Measurements from ENCODE around the gene ATR.

The ATR gene

GRCh38 chr3:142549986-142550385 is 28.5 kb downstream of the ATR start:
- H2AFZ ChIP-seq (ENCODE audit: low read depth, low read length), result no peak overlapping the region
- no peaks in the 10 kb centered on the region for H3K27me3 ChIP-seq (ENCODE audit: low read depth, low read length)
- no peaks in the 10 kb centered on the region for H3K4me1 ChIP-seq (ENCODE audit: low read length)
- no peak overlapping the region for H3K4me3 ChIP-seq (ENCODE audit: low read length)
- no peaks in the 10 kb centered on the region for H3K9me3 ChIP-seq (ENCODE audit: insufficient read depth, low read length)
- TF ChIP-seq, protein P1, sequence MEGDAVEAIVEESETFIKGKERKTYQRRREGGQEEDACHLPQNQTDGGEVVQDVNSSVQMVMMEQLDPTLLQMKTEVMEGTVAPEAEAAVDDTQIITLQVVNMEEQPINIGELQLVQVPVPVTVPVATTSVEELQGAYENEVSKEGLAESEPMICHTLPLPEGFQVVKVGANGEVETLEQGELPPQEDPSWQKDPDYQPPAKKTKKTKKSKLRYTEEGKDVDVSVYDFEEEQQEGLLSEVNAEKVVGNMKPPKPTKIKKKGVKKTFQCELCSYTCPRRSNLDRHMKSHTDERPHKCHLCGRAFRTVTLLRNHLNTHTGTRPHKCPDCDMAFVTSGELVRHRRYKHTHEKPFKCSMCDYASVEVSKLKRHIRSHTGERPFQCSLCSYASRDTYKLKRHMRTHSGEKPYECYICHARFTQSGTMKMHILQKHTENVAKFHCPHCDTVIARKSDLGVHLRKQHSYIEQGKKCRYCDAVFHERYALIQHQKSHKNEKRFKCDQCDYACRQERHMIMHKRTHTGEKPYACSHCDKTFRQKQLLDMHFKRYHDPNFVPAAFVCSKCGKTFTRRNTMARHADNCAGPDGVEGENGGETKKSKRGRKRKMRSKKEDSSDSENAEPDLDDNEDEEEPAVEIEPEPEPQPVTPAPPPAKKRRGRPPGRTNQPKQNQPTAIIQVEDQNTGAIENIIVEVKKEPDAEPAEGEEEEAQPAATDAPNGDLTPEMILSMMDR (IDR thresholded peaks at IDR 0.05; ENCODE audit: low read depth, low read length), result no peak
- TF ChIP-seq EZH2phosphoT487 (IDR thresholded peaks at IDR 0.05; ENCODE audit: low read depth), result no peak
- no peaks in the 10 kb centered on the region for H3K79me2 ChIP-seq (ENCODE audit: low read length)
- no peak overlapping the region for H3K27ac ChIP-seq (ENCODE audit: low read length)
- H3K9ac ChIP-seq (ENCODE audit: low read length), result no peak overlapping the region
- no peaks in the 10 kb centered on the region for H4K20me1 ChIP-seq (ENCODE audit: insufficient read depth, low read length)
- H3K36me3 ChIP-seq (replicated peaks; ENCODE audit: low read depth, low read length), result peaks cover 34% of the 10 kb centered on the region
- H3K4me2 ChIP-seq (ENCODE audit: low read length), result no peak overlapping the region

GRCh38 chr3:142543307-142543706 is 35.2 kb downstream of the ATR start:
- Histone ChIP-seq H3K27ac (ENCODE audit: low read length) (no peak overlapping the region), H3K4me3 (ENCODE audit: low read length) (no peak overlapping the region), H3K79me2 (ENCODE audit: low read length) (no peaks in the 10 kb centered on the region), H3K9me3 (ENCODE audit: insufficient read depth, low read length) (no peaks in the 10 kb centered on the region), H3K27me3 (ENCODE audit: low read depth, low read length) (no peaks in the 10 kb centered on the region), H3K4me1 (ENCODE audit: low read length) (no peaks in the 10 kb centered on the region), H2AFZ (ENCODE audit: low read depth, low read length) (no peak overlapping the region), H3K4me2 (ENCODE audit: low read length) (no peak overlapping the region), H4K20me1 (ENCODE audit: insufficient read depth, low read length) (no peaks in the 10 kb centered on the region), H3K9ac (ENCODE audit: low read length) (no peak overlapping the region), H3K36me3 (replicated peaks; ENCODE audit: low read depth, low read length) (peaks cover 15% of the 10 kb centered on the region)
- no peak for TF ChIP-seq EZH2phosphoT487 (IDR thresholded peaks at IDR 0.05; ENCODE audit: low read depth)
- TF ChIP-seq, protein P1 (IDR thresholded peaks at IDR 0.05; ENCODE audit: low read depth, low read length), result no peak

- H4K20me1 ChIP-seq (ENCODE audit: insufficient read depth, low read length), result no peaks in the 10 kb centered on the region
- H2AFZ ChIP-seq (ENCODE audit: low read depth, low read length), result no peak overlapping the region
- no peak overlapping the region for H3K4me3 ChIP-seq (ENCODE audit: low read length)
- no peak overlapping the region for H3K27ac ChIP-seq (ENCODE audit: low read length)
- no peaks in the 10 kb centered on the region for H3K9me3 ChIP-seq (ENCODE audit: insufficient read depth, low read length)
- TF ChIP-seq, protein P1 (IDR thresholded peaks at IDR 0.05; ENCODE audit: low read depth, low read length), result no peak
- TF ChIP-seq EZH2phosphoT487 (IDR thresholded peaks at IDR 0.05; ENCODE audit: low read depth), result no peak
- H3K36me3 ChIP-seq (replicated peaks; ENCODE audit: low read depth, low read length), result peaks cover 12% of the 10 kb centered on the region
- H3K27me3 ChIP-seq (ENCODE audit: low read depth, low read length), result no peaks in the 10 kb centered on the region
- no peaks in the 10 kb centered on the region for H3K4me1 ChIP-seq (ENCODE audit: low read length)
- no peak overlapping the region for H3K9ac ChIP-seq (ENCODE audit: low read length)
- H3K4me2 ChIP-seq (ENCODE audit: low read length), result no peak overlapping the region
- no peaks in the 10 kb centered on the region for H3K79me2 ChIP-seq (ENCODE audit: low read length)
These were observed 36.5 kb downstream of the ATR start for GRCh38 chr3:142542054-142542453.

GRCh38 chr3:142536519-142536918 is 42.0 kb downstream of the ATR start:
- no peak overlapping the region for H3K9ac ChIP-seq (ENCODE audit: low read length)
- TF ChIP-seq, protein P1 (IDR thresholded peaks at IDR 0.05; ENCODE audit: low read depth, low read length), result no peak
- TF ChIP-seq EZH2phosphoT487 (IDR thresholded peaks at IDR 0.05; ENCODE audit: low read depth), result no peak
- H3K4me2 ChIP-seq (ENCODE audit: low read length), result no peak overlapping the region
- no peaks in the 10 kb centered on the region for H4K20me1 ChIP-seq (ENCODE audit: insufficient read depth, low read length)
- no peak overlapping the region for H3K27ac ChIP-seq (ENCODE audit: low read length)
- no peak overlapping the region for H3K4me3 ChIP-seq (ENCODE audit: low read length)
- no peaks in the 10 kb centered on the region for H3K27me3 ChIP-seq (ENCODE audit: low read depth, low read length)
- H3K9me3 ChIP-seq (ENCODE audit: insufficient read depth, low read length), result no peaks in the 10 kb centered on the region
- no peak overlapping the region for H2AFZ ChIP-seq (ENCODE audit: low read depth, low read length)
- H3K79me2 ChIP-seq (ENCODE audit: low read length), result no peaks in the 10 kb centered on the region
- no peaks in the 10 kb centered on the region for H3K4me1 ChIP-seq (ENCODE audit: low read length)
- H3K36me3 ChIP-seq (replicated peaks; ENCODE audit: low read depth, low read length), result peaks cover 25% of the 10 kb centered on the region

Measured in OCI-LY3 (cell line).